Left lung (tissue), 10 donors: ENCODE measurements around the gene RAPGEF5. TPM values are rescaled to one million over a fixed set of nuclear protein-coding genes. Genes with fewer than 3 reads are reported as not detected.

Experiments used
- ATAC-seq: fragments of 200-7000 bp; cut with Tn5 transposase; one replicate; pipeline ENCODE4 v1.9.1; 2020; ENCODE audit warnings: moderate library complexity
- DNase-seq, 4 donors: peaks; one replicate each; pipeline ENCODE4 v3.0.0-alpha.2; 2013 to 2020
- H3K27ac ChIP-seq, 2 donors: fragments of 200-600 bp; sonication (generic) in 1 of 2; one replicate each; pipeline versions ENCODE4 v1.5.0 to v1.8.0; 2020 to 2021
- H3K27me3 ChIP-seq, 2 donors: fragments of 200-600 bp; sonication (generic) in 1 of 2; one replicate each; pipeline versions ENCODE4 v1.5.0 to v1.8.0; 2020 to 2021
- H3K36me3 ChIP-seq, 2 donors: fragments of 200-600 bp; sonication (generic) in 1 of 2; one replicate each; pipeline versions ENCODE4 v1.5.0 to v1.8.0; 2020 to 2021
- H3K4me1 ChIP-seq, 2 donors: fragments of 200-600 bp; one replicate each; pipeline ENCODE4 v1.8.0; 2021
- H3K4me3 ChIP-seq, 2 donors: fragments of 200-600 bp; sonication (generic) in 1 of 2; one replicate each; pipeline versions ENCODE4 v1.5.0 to v1.8.0; 2020 to 2021; ENCODE audit warnings: mild to moderate bottlenecking in 1 of 2
- H3K9me3 ChIP-seq, 2 donors: fragments of 200-600 bp; sonication (generic) in 1 of 2; one replicate each; pipeline versions ENCODE4 v1.5.0 to v1.8.0; 2020 to 2021
- intact Hi-C, 2 donors: fragments of 100-400 bp; cut with DNase I; formaldehyde crosslinking; loops; one replicate each; pipeline versions ENCODE4 v1.11.2 to v1.14.2; 2022
- polyA plus RNA-seq, 6 donors: library from polyadenylated mRNA; unstranded; fragments of 120-200 nt; gene quantifications; one replicate each; pipeline ENCODE4 v1.2.1, GENCODE V29; 2013; ENCODE audit not compliant: insufficient read length in 6 of 6
- total RNA-seq, 2 donors: library from RNA; stranded (reverse); fragmentation: NEBNext Ultra II Directional; extraction: Animal tissue kit (Norgen Biotek cat#: 25700); gene quantifications; one replicate each; pipeline ENCODE4 v1.2.1, GENCODE V29; 2021
- TF ChIP-seq, protein P1 (sequence below), 2 donors: fragments of 200-600 bp; sonication (generic) in 1 of 2; IDR thresholded peaks; one replicate each; pipeline versions ENCODE4 v1.5.0 to v1.8.0; 2021; ENCODE audit warnings: antibody characterized with exemption in 2 of 2
- donor health status: DM: no; HTN: yes; CAD: no.
- donor health status: DM: no; HTN: no; CAD: no.

RAPGEF5 gene
- total and polyA plus RNA-seq, 8 donors: 44.2 to 98.7 (median 81.7) TPM

DNA sequence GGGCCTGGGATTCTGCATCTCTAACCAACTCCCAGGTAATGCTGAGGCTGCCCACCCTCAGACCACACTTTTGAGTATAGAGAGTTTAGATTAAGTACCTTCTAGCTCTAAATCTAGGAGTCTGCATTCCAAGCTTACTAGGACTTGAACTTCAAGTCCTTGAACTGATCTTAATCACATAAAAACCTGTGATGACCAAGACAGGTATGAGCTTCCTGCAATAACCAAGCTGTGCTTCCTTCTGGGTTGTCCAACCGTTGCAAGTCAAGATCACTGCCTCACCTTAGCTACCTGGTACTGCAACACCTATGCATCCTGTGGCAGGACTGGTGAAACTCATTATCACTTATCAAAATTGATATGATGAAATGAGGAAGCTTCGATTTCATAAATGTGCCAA is 32.9 kb upstream of the RAPGEF5 start:
- no peak overlapping the region for H3K4me3 ChIP-seq
- H3K9me3 ChIP-seq: peaks cover 0 to 3% of the 10 kb centered on the region in 2 donors
- no peak overlapping the region for H3K27ac ChIP-seq
- ATAC-seq (no peak), DNase-seq (no peak)
- no peaks in the 10 kb centered on the region for H3K36me3 ChIP-seq
- no peaks in the 10 kb centered on the region for H3K4me1 ChIP-seq
- no peaks in the 10 kb centered on the region for H3K27me3 ChIP-seq
- intact Hi-C loops: no loop called here
- TF ChIP-seq, protein P1, sequence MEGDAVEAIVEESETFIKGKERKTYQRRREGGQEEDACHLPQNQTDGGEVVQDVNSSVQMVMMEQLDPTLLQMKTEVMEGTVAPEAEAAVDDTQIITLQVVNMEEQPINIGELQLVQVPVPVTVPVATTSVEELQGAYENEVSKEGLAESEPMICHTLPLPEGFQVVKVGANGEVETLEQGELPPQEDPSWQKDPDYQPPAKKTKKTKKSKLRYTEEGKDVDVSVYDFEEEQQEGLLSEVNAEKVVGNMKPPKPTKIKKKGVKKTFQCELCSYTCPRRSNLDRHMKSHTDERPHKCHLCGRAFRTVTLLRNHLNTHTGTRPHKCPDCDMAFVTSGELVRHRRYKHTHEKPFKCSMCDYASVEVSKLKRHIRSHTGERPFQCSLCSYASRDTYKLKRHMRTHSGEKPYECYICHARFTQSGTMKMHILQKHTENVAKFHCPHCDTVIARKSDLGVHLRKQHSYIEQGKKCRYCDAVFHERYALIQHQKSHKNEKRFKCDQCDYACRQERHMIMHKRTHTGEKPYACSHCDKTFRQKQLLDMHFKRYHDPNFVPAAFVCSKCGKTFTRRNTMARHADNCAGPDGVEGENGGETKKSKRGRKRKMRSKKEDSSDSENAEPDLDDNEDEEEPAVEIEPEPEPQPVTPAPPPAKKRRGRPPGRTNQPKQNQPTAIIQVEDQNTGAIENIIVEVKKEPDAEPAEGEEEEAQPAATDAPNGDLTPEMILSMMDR (IDR thresholded peaks at IDR 0.05): no peak

DNA sequence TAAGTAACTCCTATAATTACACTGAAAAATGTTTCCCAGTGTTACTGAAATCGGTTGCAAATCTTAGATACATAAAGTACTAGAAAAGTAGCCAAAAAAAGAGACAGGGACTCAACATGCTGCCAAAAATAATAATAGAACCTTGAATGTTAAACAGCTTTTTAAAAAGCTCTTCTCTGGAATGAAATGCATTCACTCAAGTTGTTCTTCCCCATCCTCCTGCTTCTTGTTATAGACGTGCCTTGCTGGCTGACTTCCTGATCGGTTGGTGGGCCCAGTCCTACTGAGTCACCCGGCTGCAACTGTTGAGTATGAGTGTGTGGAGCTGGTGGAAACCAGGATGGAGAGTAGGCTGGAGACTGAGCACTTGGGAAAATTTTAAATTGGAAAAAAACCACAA is 30.6 kb upstream of the RAPGEF5 start:
- Histone ChIP-seq H3K27ac (no peak overlapping the region), H3K36me3 (no peaks in the 10 kb centered on the region), H3K4me3 (no peak overlapping the region), H3K9me3 (peaks cover 0 to 3% of the 10 kb centered on the region in 2 donors), H3K4me1 (no peaks in the 10 kb centered on the region), H3K27me3 (no peaks in the 10 kb centered on the region)
- ATAC-seq (no peak), DNase-seq (no peak)
- intact Hi-C loops: no loop called here
- TF ChIP-seq, protein P1 (IDR thresholded peaks at IDR 0.05): no peak

DNA sequence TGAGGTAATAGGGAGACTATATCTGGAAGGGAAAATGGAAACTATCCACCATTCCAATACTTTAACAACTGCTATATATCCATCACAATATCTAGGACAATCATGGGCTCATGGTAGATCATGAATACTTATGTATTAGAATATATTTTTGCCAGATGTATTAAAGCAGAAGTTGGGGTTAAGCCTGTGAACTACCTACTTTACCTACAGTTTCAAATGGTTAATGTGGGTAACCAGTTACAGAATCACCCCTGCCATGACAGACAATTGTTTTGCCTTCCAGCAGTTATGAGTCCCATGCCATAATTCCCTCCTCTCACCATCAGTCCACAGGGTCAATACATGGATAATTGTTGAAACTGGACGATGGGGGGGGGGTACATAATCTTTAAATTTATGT is 29.9 kb upstream of the RAPGEF5 start:
- Histone ChIP-seq H3K36me3 (no peaks in the 10 kb centered on the region), H3K9me3 (peaks cover 0 to 3% of the 10 kb centered on the region in 2 donors), H3K4me1 (no peaks in the 10 kb centered on the region), H3K27me3 (no peaks in the 10 kb centered on the region), H3K4me3 (no peak overlapping the region), H3K27ac (no peak overlapping the region)
- intact Hi-C loops: no loop called here
- DNase-seq (no peak), ATAC-seq (no peak)
- TF ChIP-seq, protein P1 (IDR thresholded peaks at IDR 0.05): no peak

DNA sequence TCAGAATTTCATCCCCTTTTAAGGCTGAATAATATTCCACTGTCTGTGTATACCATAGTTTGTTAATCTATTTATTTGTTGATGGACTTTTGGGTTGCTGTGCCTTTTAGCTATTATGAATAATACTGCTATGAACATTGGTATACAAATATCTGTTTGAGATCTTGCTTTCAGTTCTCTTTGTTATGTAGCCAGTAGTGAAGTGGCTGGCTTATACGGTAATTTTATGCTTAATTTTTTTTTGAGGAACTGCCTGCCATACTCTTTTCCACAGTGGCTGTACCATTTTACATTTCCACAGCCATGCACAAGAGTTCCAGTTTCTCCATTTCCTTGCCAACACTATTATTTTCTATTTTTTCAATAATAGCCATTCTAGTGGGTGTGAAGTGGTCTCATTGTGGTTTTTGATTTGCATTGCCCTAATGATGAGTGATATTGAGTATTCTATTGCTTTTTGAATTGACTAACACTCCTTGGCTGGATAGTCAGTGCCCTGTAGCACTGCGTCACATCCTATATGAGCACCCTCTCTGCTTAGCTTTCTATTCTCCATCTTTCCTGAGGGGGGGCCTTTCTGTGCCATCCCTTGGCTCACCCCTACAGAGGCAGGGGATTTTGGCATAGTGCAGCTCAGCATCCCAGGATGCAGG is 29.4 kb upstream of the RAPGEF5 start:
- Histone ChIP-seq H3K27ac (no peak overlapping the region), H3K27me3 (no peaks in the 10 kb centered on the region), H3K4me1 (no peaks in the 10 kb centered on the region), H3K4me3 (no peak overlapping the region), H3K9me3 (peaks cover 0 to 3% of the 10 kb centered on the region in 2 donors), H3K36me3 (no peaks in the 10 kb centered on the region)
- ATAC-seq: no peak
- no peak for DNase-seq
- TF ChIP-seq, protein P1 (IDR thresholded peaks at IDR 0.05): no peak
- intact Hi-C loops: no loop called here

DNA sequence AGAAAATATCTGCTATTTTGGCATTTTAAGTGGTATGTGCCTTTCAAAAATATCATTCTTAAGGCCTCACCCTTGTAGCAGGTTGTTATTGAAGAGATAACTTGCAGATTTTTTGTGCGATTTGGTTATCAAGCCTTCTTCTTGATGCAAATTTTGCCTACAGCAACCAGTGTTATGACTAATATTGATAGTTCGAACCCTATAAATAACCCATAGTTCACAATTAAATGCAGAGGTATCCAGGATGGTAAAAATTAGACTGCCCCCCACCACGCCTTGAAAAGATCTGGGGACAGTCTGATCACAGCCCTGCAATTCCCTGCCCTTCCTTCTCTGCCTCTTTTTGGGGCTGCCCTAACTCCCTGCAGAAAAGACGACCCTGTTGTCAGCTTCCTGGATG is 28.4 kb upstream of the RAPGEF5 start:
- no peak for ATAC-seq
- Histone ChIP-seq H3K36me3 (no peaks in the 10 kb centered on the region), H3K4me3 (no peak overlapping the region), H3K9me3 (peaks cover 0 to 3% of the 10 kb centered on the region in 2 donors), H3K27ac (no peak overlapping the region), H3K4me1 (no peaks in the 10 kb centered on the region), H3K27me3 (no peaks in the 10 kb centered on the region)
- no peak for DNase-seq
- intact Hi-C loops: no loop called here
- TF ChIP-seq, protein P1 (IDR thresholded peaks at IDR 0.05): no peak
